Panc1 (cell line): Measurements from ENCODE around the gene WDR72. TPM values are rescaled to one million over a fixed set of nuclear protein-coding genes. Genes with fewer than 3 reads are reported as not detected.

Experiments
- ATAC-seq: fragments of 200-7000 bp; cut with Tn5 transposase; 2 replicates; pipeline ENCODE4 v1.9.1; 2020; ENCODE audit warnings: mild to moderate bottlenecking, moderate library complexity
- BruUV-seq: library from RNA; stranded (reverse); fragments of 400-500 nt; replicated peaks from 2 replicates; lab custom pipeline; 2021; lab: Mats Ljungman, UMichigan
- CTCF ChIA-PET: fragments of 300-600 bp; sonication (Branson Sonifier 250); formaldehyde crosslinking; loops from one replicate; lab custom pipeline; 2022; ENCODE audit warnings: antibody characterized with exemption; lab: Charles Lee
- POLR2A ChIA-PET: fragments of 300-600 bp; sonication (Branson Sonifier 250); formaldehyde crosslinking; loops from one replicate; lab custom pipeline; 2022; ENCODE audit warnings: antibody characterized with exemption; lab: Charles Lee
- DNase-seq: peaks from one replicate; pipeline ENCODE4 v3.0.0-alpha.2; 2010; ENCODE audit warnings: low read depth, low spot score
- H3K27ac ChIP-seq: 2 replicates; pipeline ENCODE4 v1.5.1; 2011; ENCODE audit warnings: mild to moderate bottlenecking, low read length, inconsistent platforms
- H3K27me3 ChIP-seq: fragments of 200-500 bp; sonication (Bioruptor generic); 2 replicates; pipeline ENCODE4 v1.6.0; 2014; ENCODE audit warnings: low read length, inconsistent platforms; ENCODE audit not compliant: control insufficient read depth, insufficient read depth
- H3K36me3 ChIP-seq: fragments of 200-500 bp; sonication (Bioruptor generic); 2 replicates; pipeline ENCODE4 v1.5.1; 2014; ENCODE audit warnings: inconsistent platforms, mild to moderate bottlenecking, low read length, moderate library complexity; ENCODE audit not compliant: control insufficient read depth, insufficient read depth
- H3K4me1 ChIP-seq: 2 replicates; pipeline ENCODE4 v1.5.1; 2011; ENCODE audit warnings: inconsistent platforms, mild to moderate bottlenecking, low read length, moderate library complexity; ENCODE audit not compliant: control insufficient read depth, insufficient read depth
- H3K4me3 ChIP-seq, 2 experiments: 2 replicates each; pipeline ENCODE4 v1.5.1; 2011 to 2012; ENCODE audit warnings: low read depth in 2 of 2, low read length in 2 of 2, mild to moderate bottlenecking in 2 of 2, inconsistent platforms in 1 of 2, moderate library complexity in 1 of 2
- H3K9me3 ChIP-seq: fragments of 200-500 bp; sonication (Bioruptor generic); 2 replicates; pipeline ENCODE4 v1.5.1; 2014; ENCODE audit warnings: low read depth, mild to moderate bottlenecking, inconsistent platforms, low read length, moderate library complexity; ENCODE audit not compliant: control insufficient read depth, insufficient read depth
- CTCF ChIP-seq: fragments of 450-650 bp; IDR thresholded peaks from 2 replicates; pipeline ENCODE4 v1.5.1; 2017; ENCODE audit warnings: mild to moderate bottlenecking
- POLR2AphosphoS5 ChIP-seq: IDR thresholded peaks from 2 replicates; pipeline ENCODE4 v1.6.1; 2012; ENCODE audit warnings: mild to moderate bottlenecking, low read depth, low read length, moderate library complexity
- REST ChIP-seq, 2 experiments: IDR thresholded peaks; 2 replicates each; pipeline ENCODE4 v1.6.1; 2011 to 2012; ENCODE audit warnings: low read depth in 2 of 2, control low read depth in 1 of 2, low read length in 1 of 2, mild to moderate bottlenecking in 1 of 2, moderate library complexity in 1 of 2; ENCODE audit not compliant: insufficient read depth in 1 of 2
- SIN3A ChIP-seq: IDR thresholded peaks from 2 replicates; pipeline ENCODE4 v1.6.1; 2012; ENCODE audit warnings: low read depth, mild to moderate bottlenecking, low read length, moderate library complexity, borderline replicate concordance; ENCODE audit not compliant: insufficient read depth
- TCF7L2 ChIP-seq: IDR thresholded peaks from 2 replicates; pipeline ENCODE4 v1.6.1; 2011; ENCODE audit warnings: mild to moderate bottlenecking, low read depth, low read length, inconsistent platforms
- in situ Hi-C: cut with HindIII; loops from 2 replicates; pipeline ENCODE4 v1.10.0; 2016; ENCODE audit warnings: low sequenced_read_pairs, low pct_unique_long_range_greater_than_20kb
- intact Hi-C: fragments of 100-400 bp; cut with micrococcal nuclease; formaldehyde crosslinking; loops from one replicate; pipeline ENCODE4 v1.10.0; 2022; ENCODE audit not compliant: unreplicated experiment
- total RNA-seq: library from RNA; stranded (reverse); gene quantifications from one replicate; pipeline ENCODE4 v1.2.1, GENCODE V29; 2021; ENCODE audit not compliant: unreplicated experiment

The WDR72 gene
- total RNA-seq, 1 experiment from 2014 or later, result 0.03 TPM

- ChIA-PET CTCF (no interaction called here), POLR2A (no interaction called here)
- DNase-seq (no peak), ATAC-seq (no peak)
- Histone ChIP-seq H3K9me3 (no peaks in the 10 kb centered on the region), H3K4me1 (no peaks in the 10 kb centered on the region), H3K36me3 (no peaks in the 10 kb centered on the region), H3K27ac (no peak overlapping the region), H3K27me3 (no peaks in the 10 kb centered on the region), H3K4me3 (no peak overlapping the region)
- BruUV-seq, result no TSS peak
- in situ Hi-C loops, result no loop called here
- TF ChIP-seq SIN3A, result no peak
- intact Hi-C loops, result no loop called here
Observed at GRCh38 chr15:53753813-53754212, 5.7 kb downstream of the WDR72 start.

GRCh38 chr15:53752406-53752805 lies 7.1 kb downstream of the WDR72 start:
- in situ Hi-C loops, result no loop called here
- no TSS peak for BruUV-seq
- Histone ChIP-seq H3K36me3 (no peaks in the 10 kb centered on the region), H3K4me1 (no peaks in the 10 kb centered on the region), H3K27me3 (no peaks in the 10 kb centered on the region), H3K27ac (no peak overlapping the region), H3K4me3 (no peak overlapping the region), H3K9me3 (no peaks in the 10 kb centered on the region)
- intact Hi-C loops, result no loop called here
- DNase-seq, result no peak
- TF ChIP-seq SIN3A (no peak), CTCF (no peak), REST (IDR thresholded peaks at IDR 0.05; ENCODE audit: insufficient read depth in 1 of 2, low read depth in 2 of 2, low read length in 1 of 2) (no peak), TCF7L2 (no peak), POLR2AphosphoS5 (no peak)
- POLR2A ChIA-PET, result no interaction called here
- CTCF ChIA-PET, result no interaction called here
- no peak for ATAC-seq

GRCh38 chr15:53747501-53748068 lies 11.9 kb downstream of the WDR72 start:
- no TSS peak for BruUV-seq
- no peak for ATAC-seq
- Histone ChIP-seq H3K9me3 (no peaks in the 10 kb centered on the region), H3K4me1 (no peaks in the 10 kb centered on the region), H3K4me3 (no peak overlapping the region), H3K27me3 (no peaks in the 10 kb centered on the region), H3K36me3 (no peaks in the 10 kb centered on the region), H3K27ac (no peak overlapping the region)
- intact Hi-C loops, result no loop called here
- ChIA-PET POLR2A (interaction anchor here (0.6 kb wide), 1 partner anchor 957 kb away, joined by 10 read pairs; the partner anchor contains the start of gene ONECUT1), CTCF (no interaction called here)
- no peak for TF ChIP-seq TCF7L2
- TF ChIP-seq CTCF, result no peak
- no peak for TF ChIP-seq POLR2AphosphoS5
- no peak for TF ChIP-seq SIN3A
- TF ChIP-seq REST (IDR thresholded peaks at IDR 0.05; ENCODE audit: insufficient read depth in 1 of 2, low read depth in 2 of 2, low read length in 1 of 2), result no peak
- no peak for DNase-seq
- in situ Hi-C loops, result no loop called here
